CD4-positive, alpha-beta T cell treated with Interleukin-17A for 4 hours (primary cell): Measurements from ENCODE around the gene CNTN4.

Experiments used
- DNase-seq: peaks from one replicate; pipeline ENCODE4 v3.0.0-alpha.2; 2020; ENCODE audit warnings: mixed read lengths

Gene CNTN4

GRCh38 chr3:3081381-3082233 lies 982.9 kb downstream of the CNTN4 start:
- no peak for DNase-seq

GRCh38 chr3:3082234-3082924 lies 983.7 kb downstream of the CNTN4 start:
- DNase-seq = no peak

GRCh38 chr3:3084890-3085289 lies 986.2 kb downstream of the CNTN4 start:
- DNase-seq = no peak

- DNase-seq = no peak
Measured at GRCh38 chr3:3085782-3086181, 987.1 kb downstream of the CNTN4 start.

GRCh38 chr3:3086239-3086638 lies 987.6 kb downstream of the CNTN4 start:
- DNase-seq = no peak

- no peak for DNase-seq
Measured at GRCh38 chr3:3087279-3087678, 988.6 kb downstream of the CNTN4 start.

- no peak for DNase-seq
Measured at GRCh38 chr3:3087716-3088465, 989.2 kb downstream of the CNTN4 start.

- no peak for DNase-seq
Measured at GRCh38 chr3:3089017-3089416, 990.4 kb downstream of the CNTN4 start.

- DNase-seq = no peak
Measured at GRCh38 chr3:3097958-3098357, 999.3 kb downstream of the CNTN4 start.

- DNase-seq = no peak
Measured at GRCh38 chr3:3101660-3102458, 1003.2 kb downstream of the CNTN4 start.

- DNase-seq = no peak
Measured at GRCh38 chr3:3102751-3103150, 1004.1 kb downstream of the CNTN4 start.

- DNase-seq = no peak
Measured at GRCh38 chr3:3105246-3105645, 1006.6 kb downstream of the CNTN4 start.

- DNase-seq = no peak
Measured at GRCh38 chr3:3105815-3106214, 1007.1 kb downstream of the CNTN4 start.

- no peak for DNase-seq
Measured at GRCh38 chr3:3107181-3107580, 1008.5 kb downstream of the CNTN4 start.
